ENCODE data around the gene TIAM1. TPM values are rescaled to one million over a fixed set of nuclear protein-coding genes. Genes with fewer than 3 reads are reported as not detected.

Gene TIAM1
- total RNA-seq, 4 donors from 2014 or later = 0.66 to 3.5 (median 1.0) TPM

GRCh38 chr21:31117128-31117916 is 226.7 kb downstream of the TIAM1 start:
- H3K27me3 ChIP-seq = no peaks in the 10 kb centered on the region
- in situ Hi-C loops (cut with MboI; ENCODE audit: low sequenced_read_pairs in 4 of 4) = no loop called here
- no peak for ATAC-seq
- no peak for TF ChIP-seq POLR2A (IDR thresholded peaks at IDR 0.05)
- no peak for TF ChIP-seq CTCF (IDR thresholded peaks at IDR 0.05 in 4 of 5, conservative IDR thresholded peaks at IDR 0.05 in 1 of 5)
- intact Hi-C loops (cut with DNase I; ENCODE audit: low total_unique reads) = no loop called here
- H3K9me3 ChIP-seq = no peaks in the 10 kb centered on the region
- H3K27ac ChIP-seq = no peak overlapping the region
- DNase-seq = no peak
- H3K36me3 ChIP-seq = no peaks in the 10 kb centered on the region
- H3K4me1 ChIP-seq = no peaks in the 10 kb centered on the region
- no peak overlapping the region for H3K4me3 ChIP-seq

- Histone ChIP-seq H3K4me3 (no peak overlapping the region), H3K27me3 (no peaks in the 10 kb centered on the region), H3K27ac (no peak overlapping the region), H3K4me1 (no peaks in the 10 kb centered on the region), H3K9me3 (no peaks in the 10 kb centered on the region), H3K36me3 (no peaks in the 10 kb centered on the region)
- in situ Hi-C loops (cut with MboI; ENCODE audit: low sequenced_read_pairs in 4 of 4) (no loop called here), intact Hi-C loops (cut with DNase I; ENCODE audit: low total_unique reads) (no loop called here)
- DNase-seq (no peak), ATAC-seq (no peak)
- no peak for TF ChIP-seq POLR2A (IDR thresholded peaks at IDR 0.05)
- TF ChIP-seq CTCF (IDR thresholded peaks at IDR 0.05 in 4 of 5, conservative IDR thresholded peaks at IDR 0.05 in 1 of 5) = no peak
These were observed 228.8 kb downstream of the TIAM1 start for GRCh38 chr21:31115249-31115648.

GRCh38 chr21:31111093-31111492 is 233.0 kb downstream of the TIAM1 start:
- no peaks in the 10 kb centered on the region for H3K27me3 ChIP-seq
- ATAC-seq (no peak), DNase-seq (no peak)
- H3K4me3 ChIP-seq = no peak overlapping the region
- intact Hi-C loops (cut with DNase I; ENCODE audit: low total_unique reads) (no loop called here), in situ Hi-C loops (cut with MboI; ENCODE audit: low sequenced_read_pairs in 4 of 4) (no loop called here)
- H3K4me1 ChIP-seq = no peaks in the 10 kb centered on the region
- TF ChIP-seq CTCF (IDR thresholded peaks at IDR 0.05 in 4 of 5, conservative IDR thresholded peaks at IDR 0.05 in 1 of 5) = no peak
- no peak for TF ChIP-seq POLR2A (IDR thresholded peaks at IDR 0.05)
- H3K27ac ChIP-seq = no peak overlapping the region
- H3K36me3 ChIP-seq = no peaks in the 10 kb centered on the region
- H3K9me3 ChIP-seq = no peaks in the 10 kb centered on the region

GRCh38 chr21:31110430-31110829 is 233.6 kb downstream of the TIAM1 start:
- intact Hi-C loops (cut with DNase I; ENCODE audit: low total_unique reads) (no loop called here), in situ Hi-C loops (cut with MboI; ENCODE audit: low sequenced_read_pairs in 4 of 4) (no loop called here)
- Histone ChIP-seq H3K4me1 (no peaks in the 10 kb centered on the region), H3K4me3 (no peak overlapping the region), H3K27me3 (no peaks in the 10 kb centered on the region), H3K27ac (no peak overlapping the region), H3K9me3 (no peaks in the 10 kb centered on the region), H3K36me3 (no peaks in the 10 kb centered on the region)
- DNase-seq (no peak), ATAC-seq (no peak)
- no peak for TF ChIP-seq CTCF (IDR thresholded peaks at IDR 0.05 in 4 of 5, conservative IDR thresholded peaks at IDR 0.05 in 1 of 5)
- no peak for TF ChIP-seq POLR2A (IDR thresholded peaks at IDR 0.05)

All from gastrocnemius medialis (tissue), 4 donors.